HepG2 (cell line): ENCODE measurements around the gene TRAPPC3. TPM values are rescaled to one million over a fixed set of nuclear protein-coding genes. Genes with fewer than 3 reads are reported as not detected.

Source experiments
- ATF7 ChIP-seq, 2 experiments: fragments of 450-650 bp in 1 of 2; sonication (generic) in 1 of 2; formaldehyde crosslinking in 1 of 2; IDR thresholded peaks; 2 replicates each; pipeline versions ENCODE4 v1.4.0 to v1.6.1; 2016 to 2020; ENCODE audit warnings: antibody characterized with exemption in 1 of 2, mild to moderate bottlenecking in 1 of 2, missing genetic modification reagents in 1 of 2
- BCL6 ChIP-seq: IDR thresholded peaks from 2 replicates; pipeline ENCODE4 v1.6.1; 2016; ENCODE audit warnings: missing genetic modification reagents, missing compliant biosample characterization
- BRCA1 ChIP-seq: sonication (generic); formaldehyde crosslinking; IDR thresholded peaks from 2 replicates; pipeline ENCODE4 v1.4.0; 2020; ENCODE audit warnings: missing genetic modification reagents
- CBX2 ChIP-seq, 2 experiments: fragments of 200-600 bp in 1 of 2; sonication (generic); formaldehyde crosslinking in 1 of 2; IDR thresholded peaks; 2 replicates each; pipeline versions ENCODE4 v1.7.0 to v1.8.1; 2018 to 2022; ENCODE audit warnings: low read depth in 2 of 2, low read length in 1 of 2, mild to moderate bottlenecking in 1 of 2, missing genetic modification reagents in 1 of 2
- CCDC6 ChIP-seq: sonication (generic); formaldehyde crosslinking; IDR thresholded peaks from 2 replicates; pipeline ENCODE4 v1.8.1; 2022; ENCODE audit warnings: mild to moderate bottlenecking, missing genetic modification reagents, moderate library complexity
- DMAP1 ChIP-seq: IDR thresholded peaks from 2 replicates; pipeline ENCODE4 v1.6.1; 2016
- FOSL1 ChIP-seq: sonication (generic); formaldehyde crosslinking; IDR thresholded peaks from 2 replicates; pipeline ENCODE4 v1.9.0; 2021; ENCODE audit warnings: missing genetic modification reagents, borderline replicate concordance
- GMEB2 ChIP-seq: IDR thresholded peaks from 2 replicates; pipeline ENCODE4 v1.6.1; 2016; ENCODE audit warnings: missing biosample characterization, missing genetic modification reagents, low read depth
- MTA3 ChIP-seq: sonication (generic); formaldehyde crosslinking; IDR thresholded peaks from 2 replicates; pipeline ENCODE4 v1.4.0; 2020; ENCODE audit warnings: missing genetic modification reagents
- MXD1 ChIP-seq: sonication (generic); formaldehyde crosslinking; IDR thresholded peaks from 2 replicates; pipeline ENCODE4 v1.4.0; 2020; ENCODE audit warnings: mild to moderate bottlenecking, missing genetic modification reagents
- PAX8 ChIP-seq: sonication (generic); formaldehyde crosslinking; IDR thresholded peaks from 2 replicates; pipeline ENCODE4 v1.8.0; 2022; ENCODE audit warnings: mild to moderate bottlenecking, missing genetic modification reagents, borderline replicate concordance
- PHF20 ChIP-seq: sonication (generic); formaldehyde crosslinking; IDR thresholded peaks from 2 replicates; pipeline ENCODE4 v1.5.0; 2020; ENCODE audit warnings: mild to moderate bottlenecking, missing genetic modification reagents
- PITX1 ChIP-seq: sonication (generic); formaldehyde crosslinking; IDR thresholded peaks from 2 replicates; pipeline ENCODE4 v1.5.1; 2020; ENCODE audit warnings: mild to moderate bottlenecking, missing genetic modification reagents
- SAP130 ChIP-seq: IDR thresholded peaks from 2 replicates; pipeline ENCODE4 v1.6.1; 2016; ENCODE audit warnings: low read depth
- SMC3 ChIP-seq: IDR thresholded peaks from 2 replicates; pipeline ENCODE4 v1.6.1; 2011; ENCODE audit warnings: low read length, improper control_type of control experiment
- SPEN ChIP-seq: sonication (generic); formaldehyde crosslinking; IDR thresholded peaks from 2 replicates; pipeline ENCODE4 v1.5.1; 2020; ENCODE audit warnings: low read depth, mild to moderate bottlenecking, missing genetic modification reagents
- SRSF1 ChIP-seq: fragments of 200-400 bp; formaldehyde crosslinking; optimal IDR thresholded peaks from 2 replicates; pipeline ENCODE3; 2017; ENCODE audit warnings: mild to moderate bottlenecking, low read depth, low read length, moderate library complexity
- SRSF4 ChIP-seq: fragments of 200-400 bp; formaldehyde crosslinking; IDR thresholded peaks from one replicate; pipeline ENCODE4 v1.6.1; 2018; ENCODE audit warnings: mild to moderate bottlenecking, low read depth, low read length, moderate library complexity; ENCODE audit not compliant: poor library complexity, severe bottlenecking
- SRSF9 ChIP-seq: fragments of 200-400 bp; formaldehyde crosslinking; IDR thresholded peaks from 2 replicates; pipeline ENCODE4 v1.6.1; 2018; ENCODE audit warnings: borderline replicate concordance, mild to moderate bottlenecking, low read depth, low read length; ENCODE audit not compliant: insufficient read depth, poor library complexity, severe bottlenecking
- TAF1 ChIP-seq: sonication (generic); formaldehyde crosslinking; IDR thresholded peaks from 2 replicates; pipeline ENCODE4 v1.4.0; 2020; ENCODE audit warnings: missing genetic modification reagents
- TFDP1 ChIP-seq: IDR thresholded peaks from 2 replicates; pipeline ENCODE4 v1.6.1; 2016; ENCODE audit warnings: missing compliant biosample characterization, missing genetic modification reagents, borderline replicate concordance
- ZBTB1 ChIP-seq: sonication (generic); formaldehyde crosslinking; IDR thresholded peaks from 2 replicates; pipeline ENCODE4 v1.4.0; 2020; ENCODE audit warnings: missing genetic modification reagents, borderline replicate concordance
- ZNF274 ChIP-seq: sonication (generic); formaldehyde crosslinking; IDR thresholded peaks from 2 replicates; pipeline ENCODE4 v1.5.1; 2020; ENCODE audit warnings: mild to moderate bottlenecking, missing genetic modification reagents
- ZNF75D ChIP-seq: sonication (generic); formaldehyde crosslinking; IDR thresholded peaks from 2 replicates; pipeline ENCODE4 v1.8.1; 2023; ENCODE audit warnings: missing genetic modification reagents, mild to moderate bottlenecking, borderline replicate concordance
- polyA plus RNA-seq, 8 experiments: library from polyadenylated mRNA; depleted of rRNA in 3 of 8; stranded (reverse) in 7 of 8; unstranded in 1 of 8; fragments of >200 nt; fragmentation: Illumina TruSeq in 4 of 8; extraction: Trizol in 4 of 8; gene quantifications; 2 replicates each; pipeline versions ENCODE4 v1.2.1 to v1.2.3, GENCODE V29; 2011 to 2016; ENCODE audit warnings: low read depth in 4 of 8, missing spikeins in 1 of 8, mixed read lengths in 1 of 8; ENCODE audit not compliant: insufficient read depth in 1 of 8
- total RNA-seq, 5 experiments: library from RNA; depleted of rRNA; stranded (reverse); fragments of >200 nt; fragmentation: Illumina TruSeq; extraction: Trizol; gene quantifications; 2 replicates each; pipeline ENCODE4 v1.2.3, GENCODE V29; 2016; ENCODE audit warnings: low read depth in 1 of 5
- TF ChIP-seq, protein P1 (sequence below): IDR thresholded peaks from 2 replicates; pipeline ENCODE4 v1.6.1; 2016
- TF ChIP-seq, protein P2 (sequence below): IDR thresholded peaks from 2 replicates; pipeline ENCODE4 v1.6.1; 2016; ENCODE audit warnings: missing genetic modification reagents, missing compliant biosample characterization

The TRAPPC3 gene
- total and polyA plus RNA-seq, 2 of the 13 experiments (the other 11 are each of a cell fraction or from before 2014, with no cell fraction given) = 53.7 to 62.4 TPM

DNA sequence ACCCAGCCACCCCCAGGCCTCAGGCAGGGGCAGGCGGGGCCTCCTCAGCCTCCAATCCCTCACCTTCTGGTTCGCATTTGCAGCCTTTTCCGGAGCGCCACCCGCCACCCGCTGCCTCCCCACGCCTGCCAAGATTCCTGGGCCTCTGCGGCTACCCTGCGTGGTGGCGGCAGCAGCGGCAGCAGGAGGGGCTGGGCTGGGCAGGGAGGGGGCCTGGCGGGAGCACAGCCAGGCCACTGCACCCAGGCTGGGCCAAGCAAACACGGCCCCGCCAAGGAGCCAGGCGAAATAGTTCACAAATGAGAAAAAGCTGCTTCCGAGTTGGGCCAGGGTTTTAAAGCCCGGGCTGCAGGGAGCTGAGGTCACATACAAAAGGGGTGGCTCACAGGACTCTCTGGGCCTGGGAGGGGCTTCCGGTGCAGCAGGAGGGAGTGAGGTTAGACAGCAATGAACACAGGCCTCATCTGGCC is 34.1 kb downstream of the TRAPPC3 start (continued):
- no peak for TF ChIP-seq ATF7 (IDR thresholded peaks at IDR 0.05)
- no peak for TF ChIP-seq ATF7 (CRISPR knock-in tag; IDR thresholded peaks at IDR 0.05)
- TF ChIP-seq ZBTB1 (CRISPR knock-in tag) = no peak
- TF ChIP-seq SRSF9 = no peak
- no peak for TF ChIP-seq PAX8
- TF ChIP-seq TAF1 (CRISPR knock-in tag) = peak; percentile 16; the same call in 1 of the 2 replicates
- TF ChIP-seq, protein P1, sequence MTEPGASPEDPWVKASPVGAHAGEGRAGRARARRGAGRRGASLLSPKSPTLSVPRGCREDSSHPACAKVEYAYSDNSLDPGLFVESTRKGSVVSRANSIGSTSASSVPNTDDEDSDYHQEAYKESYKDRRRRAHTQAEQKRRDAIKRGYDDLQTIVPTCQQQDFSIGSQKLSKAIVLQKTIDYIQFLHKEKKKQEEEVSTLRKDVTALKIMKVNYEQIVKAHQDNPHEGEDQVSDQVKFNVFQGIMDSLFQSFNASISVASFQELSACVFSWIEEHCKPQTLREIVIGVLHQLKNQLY (CRISPR knock-in tag) = no peak
- no peak for TF ChIP-seq SMC3
- TF ChIP-seq DMAP1 (CRISPR knock-in tag) = no peak
- 0 out of 2 replicates have a peak, but pooled peaks have one; percentile 19 for TF ChIP-seq MXD1 (CRISPR knock-in tag)
- TF ChIP-seq SRSF1 = no peak
- no peak for TF ChIP-seq MTA3 (CRISPR knock-in tag)
- no peak for TF ChIP-seq GMEB2
- TF ChIP-seq ZNF274 (CRISPR knock-in tag) = no peak
- TF ChIP-seq TFDP1 (CRISPR knock-in tag) = no peak
- TF ChIP-seq, protein P2, sequence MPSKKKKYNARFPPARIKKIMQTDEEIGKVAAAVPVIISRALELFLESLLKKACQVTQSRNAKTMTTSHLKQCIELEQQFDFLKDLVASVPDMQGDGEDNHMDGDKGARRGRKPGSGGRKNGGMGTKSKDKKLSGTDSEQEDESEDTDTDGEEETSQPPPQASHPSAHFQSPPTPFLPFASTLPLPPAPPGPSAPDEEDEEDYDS = no peak
- no peak for TF ChIP-seq BRCA1 (CRISPR knock-in tag)
- no peak for TF ChIP-seq BCL6
- no peak for TF ChIP-seq ZNF75D (CRISPR knock-in tag)
- no peak for TF ChIP-seq FOSL1 (CRISPR knock-in tag)
- peak; percentile 35; the same call in 1 of the 2 replicates for TF ChIP-seq SPEN (CRISPR knock-in tag)
- TF ChIP-seq PHF20 (CRISPR knock-in tag) = no peak
- TF ChIP-seq SAP130 = peak; percentile 38; the same call in 1 of the 2 replicates
- TF ChIP-seq PITX1 (CRISPR knock-in tag) = peak; percentile 15; the same call in 1 of the 2 replicates
- no peak for TF ChIP-seq CCDC6
- no peak for TF ChIP-seq SRSF4
- TF ChIP-seq CBX2 (IDR thresholded peaks at IDR 0.05; ENCODE audit: low read depth, low read length) = no peak
- no peak for TF ChIP-seq CBX2 (CRISPR knock-in tag; IDR thresholded peaks at IDR 0.05; ENCODE audit: low read depth)
